ENCODE data around the gene AFG1L. TPM values are rescaled to one million over a fixed set of nuclear protein-coding genes. Genes with fewer than 3 reads are reported as not detected.

Gene AFG1L
- total and polyA plus RNA-seq, 2 donors (not counting 1 experiment from before 2014, with no cell fraction given) = 1.7 to 5.4 TPM

GRCh38 chr6:108348655-108349349, 53.9 kb downstream of the AFG1L start:
- H3K4me3 ChIP-seq (replicated peaks in 1 of 4; ENCODE audit: control extremely low read depth in 1 of 4, insufficient read depth in 1 of 4, low read depth in 3 of 4, low read length in 4 of 4) = no peak overlapping the region
- H3K9me3 ChIP-seq (ENCODE audit: control insufficient read depth, insufficient read depth, low read depth, low read length) = no peaks in the 10 kb centered on the region
- H3K4me1 ChIP-seq (ENCODE audit: control insufficient read depth, extremely low read depth, insufficient read depth, low read length) = no peaks in the 10 kb centered on the region
- no peak overlapping the region for H3K9ac ChIP-seq (ENCODE audit: insufficient read depth, low read length)
- TF ChIP-seq CTCF (conservative IDR thresholded peaks at IDR 0.05 in 1 of 2, IDR thresholded peaks at IDR 0.05 in 1 of 2; ENCODE audit: low read depth in 1 of 2, low read length in 2 of 2) (no peak), EZH2 (IDR thresholded peaks at IDR 0.05; ENCODE audit: low read length, missing control alignments) (no peak)
- H3K27ac ChIP-seq (ENCODE audit: insufficient read depth, low read length) = no peak overlapping the region
- no peak for DNase-seq (ENCODE audit: low read depth in 2 of 2)
- H3K79me2 ChIP-seq (ENCODE audit: control insufficient read depth, insufficient read depth, low read length) = no peaks in the 10 kb centered on the region
- H2AFZ ChIP-seq (ENCODE audit: low read length) = no peak overlapping the region
- no peaks in the 10 kb centered on the region for H3K36me3 ChIP-seq (ENCODE audit: control insufficient read depth, insufficient read depth, low read length)
- H3K4me2 ChIP-seq (ENCODE audit: extremely low read depth, insufficient read depth, low read length) = no peak overlapping the region
- no peaks in the 10 kb centered on the region for H4K20me1 ChIP-seq (ENCODE audit: control insufficient read depth, extremely low read depth, insufficient read depth, low read length)
- H3K27me3 ChIP-seq (ENCODE audit: control insufficient read depth, insufficient read depth, low read length) = no peaks in the 10 kb centered on the region

GRCh38 chr6:108350528-108350927, 55.7 kb downstream of the AFG1L start:
- H3K9me3 ChIP-seq (ENCODE audit: control insufficient read depth, insufficient read depth, low read depth, low read length) = no peaks in the 10 kb centered on the region
- no peaks in the 10 kb centered on the region for H3K36me3 ChIP-seq (ENCODE audit: control insufficient read depth, insufficient read depth, low read length)
- no peaks in the 10 kb centered on the region for H4K20me1 ChIP-seq (ENCODE audit: control insufficient read depth, extremely low read depth, insufficient read depth, low read length)
- no peaks in the 10 kb centered on the region for H3K79me2 ChIP-seq (ENCODE audit: control insufficient read depth, insufficient read depth, low read length)
- TF ChIP-seq EZH2 (IDR thresholded peaks at IDR 0.05; ENCODE audit: low read length, missing control alignments) (no peak), CTCF (conservative IDR thresholded peaks at IDR 0.05 in 1 of 2, IDR thresholded peaks at IDR 0.05 in 1 of 2; ENCODE audit: low read depth in 1 of 2, low read length in 2 of 2) (no peak)
- H3K4me1 ChIP-seq (ENCODE audit: control insufficient read depth, extremely low read depth, insufficient read depth, low read length) = no peaks in the 10 kb centered on the region
- no peaks in the 10 kb centered on the region for H3K27me3 ChIP-seq (ENCODE audit: control insufficient read depth, insufficient read depth, low read length)
- no peak for DNase-seq (ENCODE audit: low read depth in 2 of 2)
- no peak overlapping the region for H2AFZ ChIP-seq (ENCODE audit: low read length)
- H3K9ac ChIP-seq (ENCODE audit: insufficient read depth, low read length) = no peak overlapping the region
- no peak overlapping the region for H3K4me3 ChIP-seq (replicated peaks in 1 of 4; ENCODE audit: control extremely low read depth in 1 of 4, insufficient read depth in 1 of 4, low read depth in 3 of 4, low read length in 4 of 4)
- H3K4me2 ChIP-seq (ENCODE audit: extremely low read depth, insufficient read depth, low read length) = no peak overlapping the region
- no peak overlapping the region for H3K27ac ChIP-seq (ENCODE audit: insufficient read depth, low read length)

GRCh38 chr6:108353853-108354252, 59.0 kb downstream of the AFG1L start:
- DNase-seq (ENCODE audit: low read depth in 2 of 2) = peak in 1 of 2 donors; percentile 54
- H3K27me3 ChIP-seq (ENCODE audit: control insufficient read depth, insufficient read depth, low read length) = no peaks in the 10 kb centered on the region
- H3K9ac ChIP-seq (ENCODE audit: insufficient read depth, low read length) = no peak overlapping the region
- no peak overlapping the region for H3K4me2 ChIP-seq (ENCODE audit: extremely low read depth, insufficient read depth, low read length)
- no peaks in the 10 kb centered on the region for H3K4me1 ChIP-seq (ENCODE audit: control insufficient read depth, extremely low read depth, insufficient read depth, low read length)
- TF ChIP-seq EZH2 (IDR thresholded peaks at IDR 0.05; ENCODE audit: low read length, missing control alignments) (no peak), CTCF (conservative IDR thresholded peaks at IDR 0.05 in 1 of 2, IDR thresholded peaks at IDR 0.05 in 1 of 2; ENCODE audit: low read depth in 1 of 2, low read length in 2 of 2) (no peak)
- H3K9me3 ChIP-seq (ENCODE audit: control insufficient read depth, insufficient read depth, low read depth, low read length) = no peaks in the 10 kb centered on the region
- no peaks in the 10 kb centered on the region for H3K36me3 ChIP-seq (ENCODE audit: control insufficient read depth, insufficient read depth, low read length)
- H3K79me2 ChIP-seq (ENCODE audit: control insufficient read depth, insufficient read depth, low read length) = no peaks in the 10 kb centered on the region
- no peak overlapping the region for H3K4me3 ChIP-seq (replicated peaks in 1 of 4; ENCODE audit: control extremely low read depth in 1 of 4, insufficient read depth in 1 of 4, low read depth in 3 of 4, low read length in 4 of 4)
- H3K27ac ChIP-seq (ENCODE audit: insufficient read depth, low read length) = no peak overlapping the region
- H2AFZ ChIP-seq (ENCODE audit: low read length) = no peak overlapping the region
- no peaks in the 10 kb centered on the region for H4K20me1 ChIP-seq (ENCODE audit: control insufficient read depth, extremely low read depth, insufficient read depth, low read length)
